Vagina (tissue), 2 donors: ENCODE measurements around the gene SLC12A4. TPM values are rescaled to one million over a fixed set of nuclear protein-coding genes. Genes with fewer than 3 reads are reported as not detected.

Source experiments
- DNase-seq, 2 donors: peaks; one replicate each; pipeline ENCODE4 v3.0.0-alpha.2; 2017; ENCODE audit errors: extremely low spot score in 2 of 2
- H3K27ac ChIP-seq: fragments of 200-600 bp; sonication (generic); one replicate; pipeline ENCODE4 v1.5.1; 2019
- H3K27me3 ChIP-seq: fragments of 200-600 bp; sonication (generic); one replicate; pipeline ENCODE4 v1.5.1; 2019
- H3K36me3 ChIP-seq, 2 donors: fragments of 200-600 bp; sonication (generic); one replicate each; pipeline ENCODE4 v1.5.1; 2017 to 2019
- H3K4me1 ChIP-seq: fragments of 200-600 bp; sonication (generic); one replicate; pipeline ENCODE4 v1.5.1; 2019
- H3K4me3 ChIP-seq, 2 donors: fragments of 200-600 bp; sonication (generic); 1 replicate in 1 of 2; 2 replicates in 1 of 2; pipeline ENCODE4 v1.5.1; 2016 to 2019
- H3K9me3 ChIP-seq: fragments of 200-600 bp; sonication (generic); one replicate; pipeline ENCODE4 v1.5.1; 2019
- POLR2A ChIP-seq, 2 donors: fragments of 450-650 bp; IDR thresholded peaks; one replicate each; pipeline ENCODE4 v1.6.1; 2017; ENCODE audit warnings: antibody characterized with exemption in 2 of 2, mild to moderate bottlenecking in 2 of 2, moderate library complexity in 2 of 2
- POLR2AphosphoS5 ChIP-seq, 2 donors: sonication (generic); formaldehyde crosslinking; IDR thresholded peaks; one replicate each; pipeline ENCODE4 v1.9.0; 2017; ENCODE audit warnings: antibody characterized with exemption in 2 of 2, mild to moderate bottlenecking in 2 of 2, low read depth in 1 of 2; ENCODE audit not compliant: insufficient read depth in 1 of 2
- intact Hi-C: fragments of 100-400 bp; cut with DNase I; formaldehyde crosslinking; loops from one replicate; pipeline ENCODE4 v1.15.1; 2023
- total RNA-seq: library from RNA; depleted of rRNA; stranded (reverse); fragments of >200 nt; gene quantifications from one replicate; pipeline ENCODE4 v1.2.3, GENCODE V29; 2016
- TF ChIP-seq, protein P1 (sequence below), 3 experiments: fragments of 450-650 bp in 2 of 3; fragments of 200-600 bp in 1 of 3; sonication (generic) in 1 of 3; IDR thresholded peaks; one replicate each; pipeline ENCODE4 v1.5.1; 2017 to 2019; ENCODE audit warnings: antibody characterized with exemption in 3 of 3, mild to moderate bottlenecking in 2 of 3, moderate library complexity in 2 of 3

Gene SLC12A4
- total RNA-seq, 1 donor from 2014 or later: 43.2 TPM

- H3K4me1 ChIP-seq: no peaks in the 10 kb centered on the region
- no peak overlapping the region for H3K27ac ChIP-seq
- intact Hi-C loops: no loop called here
- H3K36me3 ChIP-seq: no peaks in the 10 kb centered on the region
- TF ChIP-seq POLR2A (IDR thresholded peaks at IDR 0.05) (no peak), POLR2AphosphoS5 (IDR thresholded peaks at IDR 0.05; ENCODE audit: insufficient read depth in 1 of 2, low read depth in 1 of 2) (no peak)
- TF ChIP-seq, protein P1, sequence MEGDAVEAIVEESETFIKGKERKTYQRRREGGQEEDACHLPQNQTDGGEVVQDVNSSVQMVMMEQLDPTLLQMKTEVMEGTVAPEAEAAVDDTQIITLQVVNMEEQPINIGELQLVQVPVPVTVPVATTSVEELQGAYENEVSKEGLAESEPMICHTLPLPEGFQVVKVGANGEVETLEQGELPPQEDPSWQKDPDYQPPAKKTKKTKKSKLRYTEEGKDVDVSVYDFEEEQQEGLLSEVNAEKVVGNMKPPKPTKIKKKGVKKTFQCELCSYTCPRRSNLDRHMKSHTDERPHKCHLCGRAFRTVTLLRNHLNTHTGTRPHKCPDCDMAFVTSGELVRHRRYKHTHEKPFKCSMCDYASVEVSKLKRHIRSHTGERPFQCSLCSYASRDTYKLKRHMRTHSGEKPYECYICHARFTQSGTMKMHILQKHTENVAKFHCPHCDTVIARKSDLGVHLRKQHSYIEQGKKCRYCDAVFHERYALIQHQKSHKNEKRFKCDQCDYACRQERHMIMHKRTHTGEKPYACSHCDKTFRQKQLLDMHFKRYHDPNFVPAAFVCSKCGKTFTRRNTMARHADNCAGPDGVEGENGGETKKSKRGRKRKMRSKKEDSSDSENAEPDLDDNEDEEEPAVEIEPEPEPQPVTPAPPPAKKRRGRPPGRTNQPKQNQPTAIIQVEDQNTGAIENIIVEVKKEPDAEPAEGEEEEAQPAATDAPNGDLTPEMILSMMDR (IDR thresholded peaks at IDR 0.05): no peak
- H3K27me3 ChIP-seq: no peaks in the 10 kb centered on the region
- H3K4me3 ChIP-seq: no peak overlapping the region
- H3K9me3 ChIP-seq: no peaks in the 10 kb centered on the region
- DNase-seq: no peak
These were observed 13.7 kb upstream of the SLC12A4 start for GRCh38 chr16:67982011-67982696.

- Histone ChIP-seq H3K4me3 (no peak within 1 kb of the TSS), H3K9me3 (no peaks in the 10 kb centered on the region), H3K27me3 (no peaks in the 10 kb centered on the region), H3K36me3 (no peaks in the 10 kb centered on the region), H3K4me1 (no peaks in the 10 kb centered on the region), H3K27ac (no peak within 1 kb of the TSS)
- TF ChIP-seq, protein P1 (IDR thresholded peaks at IDR 0.05): no peak
- TF ChIP-seq POLR2A (IDR thresholded peaks at IDR 0.05) (no peak), POLR2AphosphoS5 (IDR thresholded peaks at IDR 0.05; ENCODE audit: insufficient read depth in 1 of 2, low read depth in 1 of 2) (no peak)
- no peak for DNase-seq
- intact Hi-C loops: no loop called here
These were observed 11.7 kb upstream of the SLC12A4 start, which contains the start of gene DPEP3 for GRCh38 chr16:67979955-67980678. DPEP3 (minus strand) TSS chr16:67980499; CDS start chr16:67980380, 119 bp downstream.

GRCh38 chr16:67977469-67978227, 9.2 kb upstream of the SLC12A4 start:
- no peak overlapping the region for H3K27ac ChIP-seq
- intact Hi-C loops: no loop called here
- DNase-seq: no peak
- no peaks in the 10 kb centered on the region for H3K36me3 ChIP-seq
- H3K4me3 ChIP-seq: no peak overlapping the region
- TF ChIP-seq POLR2AphosphoS5 (IDR thresholded peaks at IDR 0.05; ENCODE audit: insufficient read depth in 1 of 2, low read depth in 1 of 2) (no peak), POLR2A (IDR thresholded peaks at IDR 0.05) (no peak)
- TF ChIP-seq, protein P1 (IDR thresholded peaks at IDR 0.05): no peak
- no peaks in the 10 kb centered on the region for H3K27me3 ChIP-seq
- H3K9me3 ChIP-seq: no peaks in the 10 kb centered on the region
- no peaks in the 10 kb centered on the region for H3K4me1 ChIP-seq

- no peaks in the 10 kb centered on the region for H3K4me1 ChIP-seq
- TF ChIP-seq, protein P1 (IDR thresholded peaks at IDR 0.05): no peak
- TF ChIP-seq POLR2A (IDR thresholded peaks at IDR 0.05): no peak
- TF ChIP-seq POLR2AphosphoS5 (IDR thresholded peaks at IDR 0.05; ENCODE audit: insufficient read depth in 1 of 2, low read depth in 1 of 2): no peak
- DNase-seq: no peak
- H3K9me3 ChIP-seq: no peaks in the 10 kb centered on the region
- intact Hi-C loops: no loop called here
- no peaks in the 10 kb centered on the region for H3K36me3 ChIP-seq
- no peaks in the 10 kb centered on the region for H3K27me3 ChIP-seq
- no peak overlapping the region for H3K27ac ChIP-seq
- H3K4me3 ChIP-seq: no peak overlapping the region
These were observed 8.6 kb upstream of the SLC12A4 start for GRCh38 chr16:67977005-67977404.
